Measurements from ENCODE around the gene NAT8L.

The NAT8L gene

DNA sequence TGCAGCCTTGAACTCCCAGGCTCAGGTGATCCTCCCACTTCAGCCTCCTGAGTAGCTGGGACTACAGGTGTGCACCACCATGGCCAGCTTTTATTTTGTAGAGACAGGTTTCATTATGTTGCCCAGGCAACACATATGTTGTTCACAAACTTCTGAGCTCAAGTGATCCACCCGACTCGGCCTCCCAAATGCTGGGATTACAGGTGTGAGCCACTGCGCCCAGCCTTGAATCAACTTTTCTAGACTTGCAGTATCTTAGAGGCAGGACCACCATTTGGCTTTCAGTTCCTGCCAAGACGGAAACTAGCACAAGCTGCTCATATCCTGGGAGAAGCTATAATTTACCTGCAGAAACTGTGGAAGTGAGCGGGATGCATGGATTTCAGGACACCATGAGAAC is 19.9 kb downstream of the NAT8L start:
- Histone ChIP-seq H3K36me3 (ENCODE audit: control insufficient read depth, insufficient read depth, low read length) (no peaks in the 10 kb centered on the region), H3K4me2 (ENCODE audit: low read length) (no peak overlapping the region), H2AFZ (no peak overlapping the region), H3K9me3 (ENCODE audit: control insufficient read depth, low read length) (no peaks in the 10 kb centered on the region), H3K27me3 (ENCODE audit: control insufficient read depth, insufficient read depth, low read length) (no peaks in the 10 kb centered on the region), H3K79me2 (no peaks in the 10 kb centered on the region), H3K4me1 (no peaks in the 10 kb centered on the region), H3K27ac (no peak overlapping the region), H3K9ac (no peak overlapping the region), H3K4me3 (ENCODE audit: low read depth, low read length) (no peak overlapping the region)
- TF ChIP-seq, protein P1, sequence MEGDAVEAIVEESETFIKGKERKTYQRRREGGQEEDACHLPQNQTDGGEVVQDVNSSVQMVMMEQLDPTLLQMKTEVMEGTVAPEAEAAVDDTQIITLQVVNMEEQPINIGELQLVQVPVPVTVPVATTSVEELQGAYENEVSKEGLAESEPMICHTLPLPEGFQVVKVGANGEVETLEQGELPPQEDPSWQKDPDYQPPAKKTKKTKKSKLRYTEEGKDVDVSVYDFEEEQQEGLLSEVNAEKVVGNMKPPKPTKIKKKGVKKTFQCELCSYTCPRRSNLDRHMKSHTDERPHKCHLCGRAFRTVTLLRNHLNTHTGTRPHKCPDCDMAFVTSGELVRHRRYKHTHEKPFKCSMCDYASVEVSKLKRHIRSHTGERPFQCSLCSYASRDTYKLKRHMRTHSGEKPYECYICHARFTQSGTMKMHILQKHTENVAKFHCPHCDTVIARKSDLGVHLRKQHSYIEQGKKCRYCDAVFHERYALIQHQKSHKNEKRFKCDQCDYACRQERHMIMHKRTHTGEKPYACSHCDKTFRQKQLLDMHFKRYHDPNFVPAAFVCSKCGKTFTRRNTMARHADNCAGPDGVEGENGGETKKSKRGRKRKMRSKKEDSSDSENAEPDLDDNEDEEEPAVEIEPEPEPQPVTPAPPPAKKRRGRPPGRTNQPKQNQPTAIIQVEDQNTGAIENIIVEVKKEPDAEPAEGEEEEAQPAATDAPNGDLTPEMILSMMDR (IDR thresholded peaks at IDR 0.05): no peak

DNA sequence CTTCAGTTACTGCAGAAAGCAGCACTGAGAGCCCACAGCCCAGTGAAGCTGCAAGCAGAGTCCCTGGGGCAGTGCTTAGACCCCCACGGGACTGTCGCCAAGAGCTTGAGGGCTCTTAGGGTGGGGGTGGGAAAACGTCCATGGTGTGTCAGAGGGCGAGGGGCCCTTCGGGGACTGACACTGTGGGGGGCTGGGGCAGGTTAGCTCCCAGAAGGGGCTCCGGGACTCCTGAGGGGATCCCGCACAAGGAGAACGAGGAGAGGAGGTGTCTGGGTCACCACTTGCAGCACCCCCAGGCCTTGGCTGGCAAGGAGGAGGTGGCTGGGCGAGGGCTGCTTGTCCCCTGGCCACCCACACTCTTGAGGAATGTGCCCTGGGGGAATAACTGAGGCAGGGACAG is 20.8 kb downstream of the NAT8L start:
- no peaks in the 10 kb centered on the region for H3K27me3 ChIP-seq (ENCODE audit: control insufficient read depth, insufficient read depth, low read length)
- TF ChIP-seq, protein P1 (IDR thresholded peaks at IDR 0.05): no peak
- no peaks in the 10 kb centered on the region for H3K9me3 ChIP-seq (ENCODE audit: control insufficient read depth, low read length)

DNA sequence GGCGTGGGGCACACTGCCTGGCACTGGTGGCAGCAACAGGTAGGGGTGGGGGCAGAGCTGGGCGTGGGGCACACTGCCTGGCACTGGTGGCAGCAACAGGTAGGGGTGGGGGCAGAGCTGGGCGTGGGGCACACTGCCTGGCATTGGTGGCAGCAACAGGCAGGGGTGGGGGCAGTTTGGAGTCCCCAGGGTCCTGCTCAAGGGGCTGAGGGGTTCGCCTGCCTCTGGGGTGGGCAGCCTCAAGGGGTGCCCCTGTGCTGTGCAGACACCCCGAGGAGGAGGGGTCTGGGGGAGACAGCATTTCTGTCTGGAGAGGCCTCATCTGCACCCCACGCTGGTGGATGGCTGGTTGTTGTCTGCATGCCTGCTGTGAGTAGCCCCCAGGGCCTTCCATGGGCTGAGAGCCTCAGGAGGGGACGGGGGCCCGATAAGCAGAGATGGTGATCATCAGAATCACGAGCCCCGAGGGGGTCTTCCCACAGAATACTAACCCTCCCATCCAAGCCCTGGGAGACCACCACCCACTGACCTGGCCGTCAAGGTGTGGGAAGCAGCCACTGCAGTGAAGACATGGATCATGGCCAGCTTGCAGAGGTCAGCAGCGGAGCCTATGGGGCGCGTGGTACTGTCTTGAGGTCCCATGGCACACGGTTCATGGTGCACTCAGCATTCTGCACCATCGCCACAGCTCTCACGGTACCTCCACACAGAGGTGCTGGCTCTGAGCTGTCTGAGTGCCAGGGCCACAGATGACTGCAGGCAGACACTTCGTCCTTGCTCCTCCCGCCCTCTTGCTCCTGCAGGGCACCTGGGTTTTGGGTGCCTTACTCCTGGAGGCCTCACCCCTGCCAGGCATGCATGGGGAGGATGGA is 21.5 kb downstream of the NAT8L start:
- Histone ChIP-seq H3K79me2 (no peaks in the 10 kb centered on the region), H3K9me3 (ENCODE audit: control insufficient read depth, low read length) (no peaks in the 10 kb centered on the region), H3K4me1 (no peaks in the 10 kb centered on the region), H3K36me3 (ENCODE audit: control insufficient read depth, insufficient read depth, low read length) (no peaks in the 10 kb centered on the region), H2AFZ (no peak overlapping the region), H3K27me3 (ENCODE audit: control insufficient read depth, insufficient read depth, low read length) (no peaks in the 10 kb centered on the region), H3K9ac (no peak overlapping the region), H3K4me2 (ENCODE audit: low read length) (no peak overlapping the region), H3K4me3 (ENCODE audit: low read depth, low read length) (no peak overlapping the region), H3K27ac (no peak overlapping the region)
- TF ChIP-seq, protein P1 (IDR thresholded peaks at IDR 0.05): no peak

More for the DNA sequence above, 20.8 kb downstream of the NAT8L start:
- no peak overlapping the region for H3K4me3 ChIP-seq (ENCODE audit: low read depth, low read length)
- H3K36me3 ChIP-seq (ENCODE audit: control insufficient read depth, insufficient read depth, low read length): no peaks in the 10 kb centered on the region
- H3K9ac ChIP-seq: no peak overlapping the region
- no peak overlapping the region for H2AFZ ChIP-seq
- H3K79me2 ChIP-seq: no peaks in the 10 kb centered on the region
- H3K4me2 ChIP-seq (ENCODE audit: low read length): no peak overlapping the region
- no peaks in the 10 kb centered on the region for H3K4me1 ChIP-seq
- H3K27ac ChIP-seq: no peak overlapping the region

DNA sequence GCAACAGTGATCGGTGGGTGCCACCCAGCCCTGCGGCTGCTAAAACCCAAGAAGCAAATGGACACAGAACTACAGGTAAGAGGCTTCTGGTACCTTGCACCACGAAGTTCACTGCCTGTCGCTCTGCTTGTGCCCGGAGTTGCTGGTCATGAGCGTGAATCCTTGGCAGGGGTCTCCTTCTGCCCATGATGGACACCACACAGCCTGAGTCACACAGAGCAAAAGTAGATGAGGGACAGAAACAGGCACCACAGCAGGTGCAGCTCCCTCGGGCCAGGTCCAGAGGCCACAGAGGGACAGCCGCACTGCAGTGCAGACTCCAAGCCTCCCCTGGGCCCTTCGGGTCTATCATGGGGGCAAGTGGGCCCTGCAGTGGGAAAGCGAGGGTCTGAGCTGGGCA is 22.4 kb downstream of the NAT8L start:
- Histone ChIP-seq H2AFZ (no peak overlapping the region), H3K4me3 (ENCODE audit: low read depth, low read length) (no peak overlapping the region), H3K4me1 (no peaks in the 10 kb centered on the region), H3K9me3 (ENCODE audit: control insufficient read depth, low read length) (no peaks in the 10 kb centered on the region), H3K36me3 (ENCODE audit: control insufficient read depth, insufficient read depth, low read length) (no peaks in the 10 kb centered on the region), H3K4me2 (ENCODE audit: low read length) (no peak overlapping the region), H3K9ac (no peak overlapping the region), H3K27ac (no peak overlapping the region), H3K79me2 (no peaks in the 10 kb centered on the region), H3K27me3 (ENCODE audit: control insufficient read depth, insufficient read depth, low read length) (no peaks in the 10 kb centered on the region)
- TF ChIP-seq, protein P1 (IDR thresholded peaks at IDR 0.05): no peak

DNA sequence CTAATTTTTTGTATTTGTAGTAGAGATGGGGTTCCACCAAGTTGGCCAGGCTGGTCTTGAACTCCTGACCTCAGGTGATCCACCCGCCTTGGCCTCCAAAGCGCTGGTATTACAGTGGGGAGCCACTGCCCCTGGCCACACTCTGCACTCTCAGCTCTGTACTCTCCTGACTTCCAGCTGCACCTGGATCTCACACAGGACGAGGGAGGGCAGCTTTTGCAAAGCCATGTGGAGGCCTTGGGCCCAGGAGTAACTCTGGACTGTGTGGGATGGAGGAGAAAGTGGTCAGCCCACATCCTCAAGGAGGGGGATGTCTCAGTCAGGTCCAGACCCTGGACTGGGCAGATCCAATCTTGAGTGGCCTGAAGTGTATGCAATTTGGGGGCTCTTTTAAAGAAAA is 23.0 kb downstream of the NAT8L start:
- H3K27ac ChIP-seq: no peak overlapping the region
- H3K27me3 ChIP-seq (ENCODE audit: control insufficient read depth, insufficient read depth, low read length): no peaks in the 10 kb centered on the region

More for the DNA sequence above, 23.0 kb downstream of the NAT8L start:
- Histone ChIP-seq H3K4me3 (ENCODE audit: low read depth, low read length) (no peak overlapping the region), H3K9me3 (ENCODE audit: control insufficient read depth, low read length) (no peaks in the 10 kb centered on the region), H3K79me2 (no peaks in the 10 kb centered on the region), H3K36me3 (ENCODE audit: control insufficient read depth, insufficient read depth, low read length) (no peaks in the 10 kb centered on the region), H3K4me1 (no peaks in the 10 kb centered on the region), H3K9ac (no peak overlapping the region), H2AFZ (no peak overlapping the region), H3K4me2 (ENCODE audit: low read length) (no peak overlapping the region)
- TF ChIP-seq, protein P1 (IDR thresholded peaks at IDR 0.05): no peak
